Endothelial cell of umbilical vein (primary cell): Measurements from ENCODE around the gene LSM7. TPM values are rescaled to one million over a fixed set of nuclear protein-coding genes. Genes with fewer than 3 reads are reported as not detected.

Source experiments
- BruUV-seq: library from RNA; stranded (reverse); fragments of 400-500 nt; replicated peaks from 2 replicates; lab custom pipeline; 2021; lab: Mats Ljungman, UMichigan
- CTCF ChIA-PET: fragments of 300-600, 350-600 bp; sonication (Branson Sonifier 250); formaldehyde crosslinking; loops from one replicate; lab custom pipeline; 2021; ENCODE audit warnings: antibody characterized with exemption, inconsistent platforms; lab: Charles Lee
- POLR2A ChIA-PET: fragments of 300-600, 350-600 bp; sonication (Branson Sonifier 250); formaldehyde crosslinking; loops from one replicate; lab custom pipeline; 2021; ENCODE audit warnings: antibody characterized with exemption, inconsistent platforms; lab: Charles Lee
- DNase-seq: peaks from one replicate; pipeline ENCODE4 v3.0.0-alpha.2; 2011; ENCODE audit warnings: low read depth, low spot score
- FAIRE-seq: peaks from 2 replicates; lab custom pipeline; 2011; peaks lifted over from hg19 to GRCh38; lab: Jason Lieb, UNC
- H2AFZ ChIP-seq: 2 replicates; pipeline ENCODE4 v1.6.0; 2012; ENCODE audit warnings: low read depth, low read length, control low read depth, inconsistent platforms
- H3K27ac ChIP-seq: 2 replicates; pipeline ENCODE4 v1.5.1; 2011; ENCODE audit warnings: low read depth, mild to moderate bottlenecking, control low read depth, low read length, moderate library complexity; ENCODE audit not compliant: insufficient read depth
- H3K27me3 ChIP-seq, 2 experiments: 2 replicates each; pipeline versions ENCODE4 v1.6.0 to v1.6.1; 2011; ENCODE audit warnings: low read length in 2 of 2, mixed read lengths in 1 of 2; ENCODE audit not compliant: control insufficient read depth in 2 of 2, insufficient read depth in 2 of 2
- H3K36me3 ChIP-seq, 2 experiments: 2 replicates in 1 of 2; 3 replicates in 1 of 2; pipeline ENCODE4 v1.5.1; 2011; ENCODE audit warnings: low read length in 2 of 2, mild to moderate bottlenecking in 1 of 2, moderate library complexity in 1 of 2; ENCODE audit not compliant: control insufficient read depth in 2 of 2, insufficient read depth in 2 of 2; ENCODE audit errors: extremely low read depth in 1 of 2
- H3K4me1 ChIP-seq: 3 replicates; pipeline ENCODE4 v1.5.1; 2011; ENCODE audit warnings: mild to moderate bottlenecking, low read length; ENCODE audit not compliant: control insufficient read depth, insufficient read depth; ENCODE audit errors: extremely low read depth
- H3K4me2 ChIP-seq: 2 replicates; pipeline ENCODE4 v1.6.1; 2011; ENCODE audit warnings: low read length, control low read depth, mixed read lengths; ENCODE audit not compliant: insufficient read depth
- H3K4me3 ChIP-seq, 3 experiments: fragments of 200-600 bp in 1 of 3; sonication (generic), shearing (Covaris generic) in 1 of 3; replicated peaks in 1 of 3; 2 replicates each; pipeline ENCODE4 v1.5.1; 2011 to 2016; ENCODE audit warnings: control low read depth in 3 of 3, low read length in 3 of 3, mild to moderate bottlenecking in 2 of 3, inconsistent platforms in 1 of 3, low read depth in 1 of 3, moderate library complexity in 1 of 3; ENCODE audit not compliant: insufficient read depth in 1 of 3
- H3K79me2 ChIP-seq: 2 replicates; pipeline ENCODE4 v1.6.0; 2012; ENCODE audit warnings: low read length, inconsistent platforms; ENCODE audit not compliant: control insufficient read depth, insufficient read depth
- H3K9ac ChIP-seq: replicated peaks from 2 replicates; pipeline ENCODE3; 2011; ENCODE audit warnings: low read length, control low read depth; ENCODE audit not compliant: insufficient read depth; ENCODE audit errors: extremely low read depth
- H3K9me1 ChIP-seq: replicated peaks from 3 replicates; pipeline ENCODE4 v1.6.0; 2011; ENCODE audit warnings: mild to moderate bottlenecking, low read length; ENCODE audit not compliant: control insufficient read depth, insufficient read depth; ENCODE audit errors: extremely low read depth
- H3K9me3 ChIP-seq: replicated peaks from 2 replicates; pipeline ENCODE4 v1.5.1; 2012; ENCODE audit warnings: low read length, inconsistent platforms; ENCODE audit not compliant: control insufficient read depth, insufficient read depth
- H4K20me1 ChIP-seq: replicated peaks from 2 replicates; pipeline ENCODE3; 2011; ENCODE audit warnings: mild to moderate bottlenecking, low read length; ENCODE audit not compliant: control insufficient read depth, insufficient read depth; ENCODE audit errors: extremely low read depth
- CTCF ChIP-seq, 2 donors: IDR thresholded peaks; 1 replicate in 1 of 2; 2 replicates in 1 of 2; pipeline ENCODE4 v1.5.1; 2011; ENCODE audit warnings: low read length in 2 of 2, mild to moderate bottlenecking in 2 of 2, moderate library complexity in 2 of 2, control low read depth in 1 of 2, inconsistent platforms in 1 of 2, low read depth in 1 of 2; ENCODE audit not compliant: insufficient read depth in 1 of 2; ENCODE audit errors: extremely low read depth in 1 of 2
- EZH2 ChIP-seq: IDR thresholded peaks from 2 replicates; pipeline ENCODE4 v1.6.1; 2012; ENCODE audit warnings: borderline replicate concordance, low read depth, mild to moderate bottlenecking, moderate library complexity, low read length, inconsistent platforms; ENCODE audit not compliant: severe bottlenecking
- FOS ChIP-seq: IDR thresholded peaks from 2 replicates; pipeline ENCODE4 v1.6.1; 2011; ENCODE audit warnings: mild to moderate bottlenecking, low read length, moderate library complexity, borderline replicate concordance; ENCODE audit not compliant: insufficient read depth
- GATA2 ChIP-seq: IDR thresholded peaks from 2 replicates; pipeline ENCODE4 v1.7.0; 2011; ENCODE audit warnings: low read depth, mild to moderate bottlenecking, moderate library complexity, mixed read lengths, low read length; ENCODE audit not compliant: insufficient read length, insufficient read depth
- JUN ChIP-seq: IDR thresholded peaks from 2 replicates; pipeline ENCODE4 v1.6.1; 2011; ENCODE audit warnings: borderline replicate concordance, low read depth; ENCODE audit not compliant: insufficient read length, insufficient read depth
- MAX ChIP-seq: IDR thresholded peaks from 2 replicates; pipeline ENCODE4 v1.6.1; 2011; ENCODE audit not compliant: insufficient read depth, insufficient read length
- MYC ChIP-seq: IDR thresholded peaks from one replicate; pipeline ENCODE4 v1.6.1; 2011; ENCODE audit warnings: mild to moderate bottlenecking, low read depth, low read length
- POLR2A ChIP-seq: IDR thresholded peaks from 2 replicates; pipeline ENCODE4 v1.6.1; 2012; ENCODE audit warnings: low read depth, mild to moderate bottlenecking, control low read depth, low read length
- POLR2AphosphoS5 ChIP-seq: IDR thresholded peaks from 2 replicates; pipeline ENCODE4 v1.6.1; 2012; ENCODE audit warnings: low read depth, mild to moderate bottlenecking, control low read depth, low read length, moderate library complexity; ENCODE audit not compliant: insufficient read depth
- dilution Hi-C: fragments of 300-500 bp; cut with MboI; formaldehyde crosslinking; loops from one replicate; pipeline ENCODE4 v1.15.0; 2019; ENCODE audit warnings: low sequenced_read_pairs; ENCODE audit not compliant: extremely low pct_ligation_motif_present
- intact Hi-C: fragments of 100-400 bp; cut with micrococcal nuclease; formaldehyde crosslinking; loops from one replicate; pipeline ENCODE4 v1.10.0; 2022
- polyA plus RNA-seq, 4 experiments: library from polyadenylated mRNA; depleted of rRNA in 3 of 4; stranded (reverse) in 3 of 4; unstranded in 1 of 4; fragments of >200 nt; gene quantifications; 2 replicates each; pipeline versions ENCODE4 v1.2.1 to v1.2.3, GENCODE V29; 2011 to 2012; ENCODE audit warnings: missing spikeins in 1 of 4
- total RNA-seq: library from RNA; stranded (reverse); gene quantifications from 2 replicates; pipeline ENCODE4 v1.2.3, GENCODE V29; 2021

Gene LSM7
- total and polyA plus RNA-seq, 2 donors (not counting 3 experiments of a cell fraction or from before 2014, with no cell fraction given), result 124 to 673 TPM

- no peak overlapping the region for H3K4me3 ChIP-seq
- no peak for DNase-seq
- H2AFZ ChIP-seq, result no peak overlapping the region
- no peaks in the 10 kb centered on the region for H3K36me3 ChIP-seq
- intact Hi-C loops, result no loop called here
- H4K20me1 ChIP-seq, result no peaks in the 10 kb centered on the region
- no TSS peak for BruUV-seq
- POLR2A ChIA-PET, result interaction anchor here (0.7 kb wide), 1 partner anchor 23 kb away, joined by 3 read pairs; the partner anchor contains the start of genes LSM7 and SPPL2B
- no peaks in the 10 kb centered on the region for H3K4me1 ChIP-seq
- H3K4me2 ChIP-seq, result no peak overlapping the region
- no peak overlapping the region for H3K27ac ChIP-seq
- H3K9me3 ChIP-seq, result no peaks in the 10 kb centered on the region
- TF ChIP-seq GATA2, result no peak
- TF ChIP-seq POLR2A, result no peak
- no peak for TF ChIP-seq EZH2
- no peak for TF ChIP-seq FOS
- no peak for TF ChIP-seq POLR2AphosphoS5
- no peak for TF ChIP-seq CTCF (IDR thresholded peaks at IDR 0.05; ENCODE audit: extremely low read depth in 1 of 2, insufficient read depth in 1 of 2, low read depth in 1 of 2, low read length in 2 of 2)
- no peak for TF ChIP-seq MYC
- TF ChIP-seq MAX, result no peak
- TF ChIP-seq JUN, result no peak
- CTCF ChIA-PET, result interaction anchor here (1.5 kb wide), 1 partner anchor 11 kb away, joined by 4 read pairs; no protein-coding TSS in a partner anchor
- no peaks in the 10 kb centered on the region for H3K79me2 ChIP-seq
- dilution Hi-C loops, result no loop called here
- no peaks in the 10 kb centered on the region for H3K9me1 ChIP-seq
- no peak for FAIRE-seq
- no peak overlapping the region for H3K9ac ChIP-seq
- H3K27me3 ChIP-seq, result peaks cover 8 to 27% of the 10 kb centered on the region in 2 experiments
Observed at GRCh38 chr19:2305452-2306280, 22.7 kb downstream of the LSM7 start.
